ENCODE results near the gene KCNC4.

DNA sequence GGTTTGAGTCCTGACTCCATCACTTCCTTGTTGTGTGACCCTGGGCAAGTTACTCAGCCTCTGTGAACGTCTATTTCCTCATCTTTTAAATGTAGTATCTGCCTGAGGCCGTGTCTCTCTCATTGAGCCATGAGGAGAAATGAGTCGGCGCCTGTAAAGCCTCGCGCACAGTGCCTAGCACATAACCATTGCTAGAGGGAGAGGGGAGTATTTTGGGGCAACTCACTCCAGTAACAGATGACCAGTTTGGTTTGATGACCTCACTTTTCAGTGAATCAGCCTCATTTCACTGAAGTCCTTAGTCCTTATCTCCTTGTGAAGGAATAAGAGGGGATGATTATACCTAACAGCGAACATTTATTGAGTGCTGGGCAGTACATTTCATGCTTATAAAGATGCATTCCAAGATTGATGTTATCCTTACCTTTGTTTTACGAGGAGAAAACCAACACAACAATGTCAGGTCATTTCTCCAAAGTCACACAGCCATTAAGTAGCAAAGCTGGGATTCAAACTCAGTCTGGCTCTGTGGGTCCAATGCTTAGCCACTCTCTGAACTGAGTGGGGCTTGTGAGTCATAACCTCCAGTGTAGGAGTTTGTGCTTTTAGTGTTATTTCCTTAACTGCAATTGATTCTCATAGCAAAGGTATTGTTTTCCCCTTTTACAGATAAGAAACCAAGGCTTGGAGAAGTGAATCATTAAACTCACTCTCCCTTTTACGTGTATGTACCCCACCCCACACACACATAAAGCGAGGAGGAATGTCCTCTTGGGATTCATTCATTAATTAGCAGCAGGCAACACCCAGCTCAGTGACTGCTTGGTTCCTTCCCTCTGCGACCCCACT, 25.9 kb downstream of the KCNC4 start:
- TF ChIP-seq, protein P1, sequence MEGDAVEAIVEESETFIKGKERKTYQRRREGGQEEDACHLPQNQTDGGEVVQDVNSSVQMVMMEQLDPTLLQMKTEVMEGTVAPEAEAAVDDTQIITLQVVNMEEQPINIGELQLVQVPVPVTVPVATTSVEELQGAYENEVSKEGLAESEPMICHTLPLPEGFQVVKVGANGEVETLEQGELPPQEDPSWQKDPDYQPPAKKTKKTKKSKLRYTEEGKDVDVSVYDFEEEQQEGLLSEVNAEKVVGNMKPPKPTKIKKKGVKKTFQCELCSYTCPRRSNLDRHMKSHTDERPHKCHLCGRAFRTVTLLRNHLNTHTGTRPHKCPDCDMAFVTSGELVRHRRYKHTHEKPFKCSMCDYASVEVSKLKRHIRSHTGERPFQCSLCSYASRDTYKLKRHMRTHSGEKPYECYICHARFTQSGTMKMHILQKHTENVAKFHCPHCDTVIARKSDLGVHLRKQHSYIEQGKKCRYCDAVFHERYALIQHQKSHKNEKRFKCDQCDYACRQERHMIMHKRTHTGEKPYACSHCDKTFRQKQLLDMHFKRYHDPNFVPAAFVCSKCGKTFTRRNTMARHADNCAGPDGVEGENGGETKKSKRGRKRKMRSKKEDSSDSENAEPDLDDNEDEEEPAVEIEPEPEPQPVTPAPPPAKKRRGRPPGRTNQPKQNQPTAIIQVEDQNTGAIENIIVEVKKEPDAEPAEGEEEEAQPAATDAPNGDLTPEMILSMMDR (conservative IDR thresholded peaks at IDR 0.05; ENCODE audit: low read length): no peak
- TF ChIP-seq EZH2phosphoT487 (IDR thresholded peaks at IDR 0.05; ENCODE audit: borderline replicate concordance, low read depth, low read length): no peak
